K562 (cell line): Measurements from ENCODE around the gene CHTOP. TPM values are rescaled to one million over a fixed set of nuclear protein-coding genes. Genes with fewer than 3 reads are reported as not detected.

ENCODE experiments used
- ATAC-seq: fragments of 200-7000 bp; cut with Tn5 transposase; 3 replicates; pipeline ENCODE4 v1.9.1; 2020; ENCODE audit warnings: moderate library complexity
- BruUV-seq: library from RNA; stranded (reverse); fragments of 400-500 nt; replicated peaks from 2 replicates; lab custom pipeline; 2021; lab: Mats Ljungman, UMichigan
- CTCF ChIA-PET: fragments of 300-600 bp; formaldehyde crosslinking; extraction: SDS; loops from one replicate; lab custom pipeline; 2021; ENCODE audit warnings: low intra/inter-chr PET ratio; lab: Yijun Ruan, JAX
- POLR2A ChIA-PET: fragments of 300-600, 350-650 bp; sonication (Branson Sonifier 250); formaldehyde crosslinking; extraction: SDS; loops from one replicate; lab custom pipeline; 2021; ENCODE audit warnings: antibody characterized with exemption, inconsistent platforms; lab: Yijun Ruan, JAX
- DNase-seq, 4 experiments: peaks; one replicate each; pipeline versions ENCODE4 v3.0.0 to v3.0.0-alpha.2; 2011 to 2018; ENCODE audit warnings: low spot score in 3 of 4, mixed read lengths in 3 of 4; ENCODE audit errors: extremely low read depth in 1 of 4
- FAIRE-seq: peaks from 2 replicates; lab custom pipeline; 2011; peaks lifted over from hg19 to GRCh38; lab: Jason Lieb, UNC
- H2AFZ ChIP-seq: 2 replicates; pipeline ENCODE4 v1.6.0; 2011; ENCODE audit warnings: low read depth, low read length, control low read depth, inconsistent platforms
- H3K27ac ChIP-seq: fragments of 200-600 bp; 3 replicates; pipeline ENCODE4 v1.8.0; 2011; ENCODE audit warnings: low read depth, mild to moderate bottlenecking, control low read depth, inconsistent platforms, low read length, moderate library complexity, mixed read lengths; ENCODE audit errors: extremely low read depth
- H3K27me3 ChIP-seq, 2 experiments: fragments of 300-600 bp in 1 of 2; 2 replicates in 1 of 2; 3 replicates in 1 of 2; pipeline versions ENCODE4 v1.6.0 to v1.8.0; 2011; ENCODE audit warnings: inconsistent platforms in 2 of 2, low read length in 2 of 2, mild to moderate bottlenecking in 1 of 2, mixed read lengths in 1 of 2, moderate library complexity in 1 of 2; ENCODE audit not compliant: control insufficient read depth in 2 of 2, insufficient read depth in 2 of 2
- H3K36me3 ChIP-seq: fragments of 300-600 bp; 3 replicates; pipeline ENCODE4 v1.8.0; 2011; ENCODE audit warnings: mild to moderate bottlenecking, low read length, inconsistent platforms; ENCODE audit not compliant: control insufficient read depth, insufficient read depth
- H3K4me1 ChIP-seq, 2 experiments: fragments of 200-600 bp in 1 of 2; replicated peaks in 1 of 2; 2 replicates in 1 of 2; 3 replicates in 1 of 2; pipeline versions ENCODE4 v1.5.1 to v1.8.0; 2011; ENCODE audit warnings: inconsistent platforms in 2 of 2, low read length in 2 of 2, mild to moderate bottlenecking in 1 of 2, mixed read lengths in 1 of 2, moderate library complexity in 1 of 2; ENCODE audit not compliant: control insufficient read depth in 2 of 2, insufficient read depth in 2 of 2
- H3K4me2 ChIP-seq: 2 replicates; pipeline ENCODE4 v1.6.1; 2011; ENCODE audit warnings: low read length, control low read depth, inconsistent platforms, mixed read lengths; ENCODE audit not compliant: insufficient read depth
- H3K4me3 ChIP-seq: fragments of 200-600 bp; sonication (generic), shearing (Covaris generic); 2 replicates; pipeline ENCODE4 v1.5.1; 2016; ENCODE audit warnings: control low read depth, inconsistent platforms
- H3K79me2 ChIP-seq: fragments of 200-600 bp; 3 replicates; pipeline ENCODE4 v1.8.0; 2011; ENCODE audit warnings: low read length, inconsistent platforms; ENCODE audit not compliant: control insufficient read depth, insufficient read depth
- H3K9ac ChIP-seq, 2 experiments: 2 replicates each; pipeline versions ENCODE4 v1.6.0 to v1.6.1; 2011; ENCODE audit warnings: low read depth in 2 of 2, low read length in 2 of 2, control low read depth in 1 of 2, inconsistent platforms in 1 of 2, mild to moderate bottlenecking in 1 of 2, mixed read lengths in 1 of 2; ENCODE audit not compliant: insufficient read depth in 1 of 2
- H3K9me1 ChIP-seq: one replicate; pipeline ENCODE4 v1.6.0; 2011; ENCODE audit warnings: inconsistent platforms, mild to moderate bottlenecking, low read length, moderate library complexity; ENCODE audit not compliant: control insufficient read depth, insufficient read depth
- H3K9me3 ChIP-seq: replicated peaks from 2 replicates; pipeline ENCODE4 v1.5.1; 2011; ENCODE audit warnings: low read depth, low read length, inconsistent platforms; ENCODE audit not compliant: control insufficient read depth, insufficient read depth
- H4K20me1 ChIP-seq: replicated peaks from 2 replicates; pipeline ENCODE4 v1.6.1; 2011; ENCODE audit warnings: low read length, inconsistent platforms, mixed read lengths; ENCODE audit not compliant: control insufficient read depth, insufficient read depth
- ATF2 ChIP-seq: sonication (generic); formaldehyde crosslinking; IDR thresholded peaks from 2 replicates; pipeline ENCODE4 v1.8.1; 2022; ENCODE audit warnings: missing genetic modification reagents
- CEBPG ChIP-seq, 3 experiments: fragments of 200-800 bp in 1 of 3; sonication (Bioruptor generic) in 1 of 3; sonication (generic) in 1 of 3; formaldehyde crosslinking in 1 of 3; IDR thresholded peaks in 2 of 3; conservative IDR thresholded peaks in 1 of 3; 2 replicates each; pipeline versions ENCODE4 v1.6.1 to v1.8.0; 2016 to 2022; ENCODE audit warnings: missing compliant biosample characterization in 2 of 3, missing genetic modification characterization in 2 of 3, mild to moderate bottlenecking in 1 of 3, missing genetic modification reagents in 1 of 3
- ETS2 ChIP-seq: IDR thresholded peaks from 2 replicates; pipeline ENCODE4 v1.6.1; 2016; ENCODE audit warnings: borderline replicate concordance, missing genetic modification characterization, mild to moderate bottlenecking, moderate library complexity, missing compliant biosample characterization; ENCODE audit not compliant: poor library complexity, severe bottlenecking
- NBN ChIP-seq: fragments of 450-650 bp; IDR thresholded peaks from 2 replicates; pipeline ENCODE4 v1.6.1; 2016; ENCODE audit warnings: low read depth, mild to moderate bottlenecking
- NCOA2 ChIP-seq, 2 experiments: fragments of 450-650 bp; IDR thresholded peaks; 2 replicates each; pipeline ENCODE4 v1.6.1; 2018; ENCODE audit warnings: mild to moderate bottlenecking in 2 of 2, moderate library complexity in 1 of 2; ENCODE audit not compliant: partially characterized antibody in 2 of 2
- SMAD3 ChIP-seq: fragments of 450-650 bp; formaldehyde crosslinking; conservative IDR thresholded peaks from 2 replicates; pipeline ENCODE4 v1.4.0; 2020; ENCODE audit warnings: mild to moderate bottlenecking
- STAT5B ChIP-seq: fragments of 250-450 bp; sonication (Bioruptor Pico); IDR thresholded peaks from 2 replicates; pipeline ENCODE4 v1.8.0; 2021; ENCODE audit warnings: mild to moderate bottlenecking, inconsistent platforms
- TEAD4 ChIP-seq, 2 experiments: sonication (generic) in 1 of 2; formaldehyde crosslinking in 1 of 2; IDR thresholded peaks; 2 replicates each; pipeline versions ENCODE4 v1.6.1 to v1.8.0; 2012 to 2022; ENCODE audit warnings: borderline replicate concordance in 1 of 2, inconsistent platforms in 1 of 2, low read length in 1 of 2, mild to moderate bottlenecking in 1 of 2, missing genetic modification reagents in 1 of 2
- ZBED1 ChIP-seq: IDR thresholded peaks from 2 replicates; pipeline ENCODE4 v1.6.1; 2014
- ZNF277 ChIP-seq: fragments of 250-450 bp; sonication (Bioruptor Pico); IDR thresholded peaks from 2 replicates; pipeline ENCODE4 v1.8.0; 2022; ENCODE audit warnings: inconsistent platforms, mild to moderate bottlenecking, moderate library complexity, borderline replicate concordance
- WGBS: fragments of 100-300 bp; shearing (Covaris generic); methylation state at CpG from one replicate; pipeline ENCODE4 v1.1.6; 2016; ENCODE audit warnings: low coverage, mixed read lengths; ENCODE audit not compliant: insufficient coverage; ENCODE audit errors: missing lambda C conversion rate; 5-methylcytosine and 5-hydroxymethylcytosine counted together
- in situ Hi-C: fragments of 300-500 bp; cut with MboI; formaldehyde crosslinking; loops from 4 replicates; pipeline ENCODE4 v1.15.0; 2018; ENCODE audit warnings: inconsistent platforms, mixed read lengths
- intact Hi-C: fragments of 100-400 bp; cut with micrococcal nuclease; formaldehyde crosslinking; loops from 2 replicates; pipeline ENCODE4 v1.14.2; 2022
- polyA plus RNA-seq, 8 experiments: library from polyadenylated mRNA; depleted of rRNA in 4 of 8; stranded (reverse) in 5 of 8; unstranded in 3 of 8; fragments of >200 nt; fragmentation: Nextera tagmentation in 2 of 8; fragmentation: Illumina TruSeq in 1 of 8; extraction: Ambion mirVana in 2 of 8; extraction: Trizol in 1 of 8; gene quantifications; 2 replicates each; pipeline versions ENCODE4 v1.2.1 to v1.2.3, GENCODE V29; 2011 to 2014; ENCODE audit warnings: inconsistent platforms in 1 of 8, missing spikeins in 1 of 8
- total RNA-seq, 7 experiments: library from RNA; depleted of rRNA in 6 of 7; stranded (reverse); fragments of >200 nt in 6 of 7; fragmentation: Illumina TruSeq in 2 of 7; extraction: Trizol in 2 of 7; gene quantifications; 2 replicates each; pipeline versions ENCODE4 v1.2.1 to v1.2.3, GENCODE V29; 2011 to 2021; ENCODE audit warnings: low replicate concordance in 1 of 7

CHTOP gene
- total and polyA plus RNA-seq, 9 of the 15 experiments (the other 6 are each of a cell fraction or from before 2014, with no cell fraction given): 10.2 to 91.8 (median 60.8) TPM

GRCh38 chr1:153659656-153660055 lies 25.8 kb downstream of the CHTOP start:
- Histone ChIP-seq H3K27ac (no peak overlapping the region), H3K9me1 (no peaks in the 10 kb centered on the region), H3K4me3 (peak overlapping the region; percentile 98; the same call in 1 of the 2 replicates), H3K4me1 (peaks cover 3 to 16% of the 10 kb centered on the region in 2 experiments; a peak in 4 of 5 replicates), H3K27me3 (no peaks in the 10 kb centered on the region), H3K9me3 (no peaks in the 10 kb centered on the region), H3K4me2 (peak overlapping the region; percentile 93), H3K36me3 (peaks cover 42% of the 10 kb centered on the region), H3K79me2 (peaks cover 13% of the 10 kb centered on the region), H3K9ac (peak overlapping the region in 1 of 2 experiments; percentile 73; a peak in 1 of 4 replicates), H4K20me1 (no peaks in the 10 kb centered on the region), H2AFZ (no peak overlapping the region)
- intact Hi-C loops (no loop called here), in situ Hi-C loops (no loop called here)
- DNase-seq (no peak), FAIRE-seq (no peak), ATAC-seq (no peak)
- POLR2A ChIA-PET: interaction anchor here (0.7 to 6.1 kb wide), 10 partner anchors 9 to 303 kb away, joined by 3 to 51 read pairs (median 5); partner anchors contain the start of genes CHTOP, ILF2, S100A13 and SLC39A1
- CTCF ChIA-PET: no interaction called here
- whole genome bisulfite sequencing: 49% methylated on average over 9 of the region's 9 CpGs
- TF ChIP-seq NCOA2 (IDR thresholded peaks at IDR 0.05; ENCODE audit: partially characterized antibody in 2 of 2): no peak
- 0 out of 2 replicates have a peak, but pooled peaks have one; percentile 2 for TF ChIP-seq CEBPG (CRISPR knock-in tag; IDR thresholded peaks at IDR 0.05)
- no peak for TF ChIP-seq CEBPG (tag; conservative IDR thresholded peaks at IDR 0.05 in 1 of 2, IDR thresholded peaks at IDR 0.05 in 1 of 2)
- BruUV-seq: no TSS peak

- intact Hi-C loops: no loop called here
- Histone ChIP-seq H3K27me3 (no peaks in the 10 kb centered on the region), H3K4me3 (no peak overlapping the region), H4K20me1 (no peaks in the 10 kb centered on the region), H3K9me3 (no peaks in the 10 kb centered on the region), H3K9ac (no peak overlapping the region), H3K36me3 (peaks cover 58% of the 10 kb centered on the region), H3K4me1 (peaks cover 3 to 16% of the 10 kb centered on the region in 2 experiments; a peak in 4 of 5 replicates), H2AFZ (no peak overlapping the region), H3K9me1 (no peaks in the 10 kb centered on the region), H3K4me2 (no peak overlapping the region), H3K79me2 (peaks cover 13% of the 10 kb centered on the region), H3K27ac (peak overlapping the region; percentile 10; the same call in 1 of the 3 replicates)
- FAIRE-seq: no peak
- ChIA-PET POLR2A (interaction anchor here (0.8 to 6.1 kb wide), 5 partner anchors 9 to 140 kb away, joined by 3 to 51 read pairs (median 10); partner anchors contain the start of genes CHTOP, ILF2 and S100A13), CTCF (no interaction called here)
- peak in 1 of 4 experiments; percentile 18 for DNase-seq
- TSS peak; percentile 33 for BruUV-seq
- in situ Hi-C loops: no loop called here
- peak; percentile 13 for ATAC-seq
- WGBS: 73% methylated on average over 9 of the region's 9 CpGs
- TF ChIP-seq ZBED1 (peak; percentile 16; the same call in 1 of the 2 replicates), STAT5B (CRISPR knock-in tag) (no peak), NBN (no peak), ATF2 (CRISPR knock-in tag) (no peak), TEAD4 (IDR thresholded peaks at IDR 0.05; ENCODE audit: low read length) (peak; percentile 25; the same call in 1 of the 2 replicates), TEAD4 (CRISPR knock-in tag; IDR thresholded peaks at IDR 0.05; ENCODE audit: borderline replicate concordance) (no peak), ETS2 (tag) (no peak), SMAD3 (CRISPR knock-in tag) (no peak), ZNF277 (CRISPR knock-in tag) (no peak)
Measured at GRCh38 chr1:153661111-153661708, 27.3 kb downstream of the CHTOP start.
